Astrocyte (in vitro differentiated cells and primary cell): ENCODE data around the gene PPIF.

Source experiments
- CTCF ChIP-seq: IDR thresholded peaks from 2 replicates; pipeline ENCODE4 v1.5.1; 2011; ENCODE audit warnings: low read depth, mild to moderate bottlenecking, inconsistent platforms, low read length, moderate library complexity; ENCODE audit not compliant: insufficient read depth
- EZH2 ChIP-seq: IDR thresholded peaks from 2 replicates; pipeline ENCODE4 v1.6.1; 2012; ENCODE audit warnings: mild to moderate bottlenecking, low read length, inconsistent platforms; ENCODE audit not compliant: insufficient read depth

DNA sequence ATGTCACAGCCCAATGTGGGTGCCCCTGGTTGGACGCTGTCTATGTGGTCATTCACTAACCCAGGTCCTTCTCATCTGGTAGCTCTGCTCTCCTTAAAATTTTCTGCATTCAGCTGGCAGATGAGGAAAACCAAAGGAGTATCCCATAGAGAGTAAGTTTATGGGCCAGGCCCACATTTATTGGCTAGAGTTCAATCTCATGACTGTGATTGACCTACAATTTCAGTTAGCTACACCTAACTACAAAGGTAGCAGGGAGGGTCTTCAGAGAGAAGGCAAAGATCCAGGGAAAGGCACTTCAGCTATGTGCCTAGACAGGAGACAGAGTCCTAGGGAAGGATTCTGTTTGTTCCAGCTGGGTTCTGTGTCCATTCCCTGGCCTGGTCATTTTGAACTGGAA is 23.7 kb upstream of the PPIF start:
- TF ChIP-seq CTCF = no peak
- no peak for TF ChIP-seq EZH2
